Gastrocnemius medialis (tissue), 4 donors: ENCODE measurements around the gene FUT7. TPM values are rescaled to one million over a fixed set of nuclear protein-coding genes. Genes with fewer than 3 reads are reported as not detected.

ENCODE experiments used
- ATAC-seq, 2 donors: fragments of 150-250 bp; one replicate each; pipeline ENCODE4 v1.9.1; 2016
- DNase-seq, 2 donors: peaks; one replicate each; pipeline ENCODE4 v3.0.0-alpha.2; 2019
- H3K27ac ChIP-seq, 4 donors: fragments of 200-600 bp; sonication (generic); 1 replicate in 1 of 4; 2 replicates in 3 of 4; pipeline ENCODE4 v1.5.1; 2016 to 2018; ENCODE audit warnings: mild to moderate bottlenecking in 2 of 4, moderate library complexity in 1 of 4
- H3K27me3 ChIP-seq, 3 donors: fragments of 200-600 bp; sonication (generic) in 2 of 3; 1 replicate in 1 of 3; 2 replicates in 2 of 3; pipeline versions ENCODE4 v1.5.1 to v1.6.0; 2016 to 2019; ENCODE audit warnings: mild to moderate bottlenecking in 1 of 3, moderate library complexity in 1 of 3
- H3K36me3 ChIP-seq, 2 donors: fragments of 200-600 bp; sonication (generic) in 1 of 2; one replicate each; pipeline ENCODE4 v1.5.1; 2017 to 2018
- H3K4me1 ChIP-seq, 2 donors: fragments of 200-600 bp; sonication (generic) in 1 of 2; one replicate each; pipeline ENCODE4 v1.5.1; 2016 to 2017; ENCODE audit warnings: mild to moderate bottlenecking in 2 of 2
- H3K4me3 ChIP-seq, 4 donors: fragments of 200-600 bp; sonication (generic) in 3 of 4; 1 replicate in 1 of 4; 2 replicates in 3 of 4; pipeline ENCODE4 v1.5.1; 2016 to 2019; ENCODE audit warnings: mild to moderate bottlenecking in 2 of 4
- H3K9me3 ChIP-seq, 3 donors: fragments of 200-600 bp; sonication (generic) in 2 of 3; 1 replicate in 1 of 3; 2 replicates in 2 of 3; pipeline ENCODE4 v1.5.1; 2016 to 2019
- POLR2A ChIP-seq, 2 donors: fragments of 450-650 bp; IDR thresholded peaks; one replicate each; pipeline ENCODE4 v1.6.1; 2017; ENCODE audit warnings: antibody characterized with exemption in 2 of 2, mild to moderate bottlenecking in 2 of 2, moderate library complexity in 2 of 2
- in situ Hi-C, 4 donors: fragments of 200-750 bp; cut with MboI; loops; one replicate each; pipeline versions ENCODE4 v1.15.0 to v1.8.0; 2017; ENCODE audit warnings: low sequenced_read_pairs in 4 of 4
- intact Hi-C: fragments of 100-400 bp; cut with DNase I; formaldehyde crosslinking; loops from one replicate; pipeline ENCODE4 v1.15.1; 2023; ENCODE audit warnings: low total_unique reads
- total RNA-seq, 4 donors: library from RNA; depleted of rRNA; stranded (reverse); fragments of >200 nt; gene quantifications; one replicate each; pipeline versions ENCODE4 v1.1.0 to v1.2.3, GENCODE V29; 2016
- TF ChIP-seq, protein P1 (sequence below), 5 experiments: fragments of 450-650 bp in 3 of 5; fragments of 200-600 bp in 2 of 5; sonication (generic) in 2 of 5; IDR thresholded peaks in 4 of 5; conservative IDR thresholded peaks in 1 of 5; 1 replicate in 4 of 5; 2 replicates in 1 of 5; pipeline ENCODE4 v1.5.1; 2016 to 2019; ENCODE audit warnings: antibody characterized with exemption in 5 of 5, mild to moderate bottlenecking in 3 of 5, moderate library complexity in 3 of 5

FUT7 gene
- total RNA-seq, 4 donors from 2014 or later: not detected

DNA sequence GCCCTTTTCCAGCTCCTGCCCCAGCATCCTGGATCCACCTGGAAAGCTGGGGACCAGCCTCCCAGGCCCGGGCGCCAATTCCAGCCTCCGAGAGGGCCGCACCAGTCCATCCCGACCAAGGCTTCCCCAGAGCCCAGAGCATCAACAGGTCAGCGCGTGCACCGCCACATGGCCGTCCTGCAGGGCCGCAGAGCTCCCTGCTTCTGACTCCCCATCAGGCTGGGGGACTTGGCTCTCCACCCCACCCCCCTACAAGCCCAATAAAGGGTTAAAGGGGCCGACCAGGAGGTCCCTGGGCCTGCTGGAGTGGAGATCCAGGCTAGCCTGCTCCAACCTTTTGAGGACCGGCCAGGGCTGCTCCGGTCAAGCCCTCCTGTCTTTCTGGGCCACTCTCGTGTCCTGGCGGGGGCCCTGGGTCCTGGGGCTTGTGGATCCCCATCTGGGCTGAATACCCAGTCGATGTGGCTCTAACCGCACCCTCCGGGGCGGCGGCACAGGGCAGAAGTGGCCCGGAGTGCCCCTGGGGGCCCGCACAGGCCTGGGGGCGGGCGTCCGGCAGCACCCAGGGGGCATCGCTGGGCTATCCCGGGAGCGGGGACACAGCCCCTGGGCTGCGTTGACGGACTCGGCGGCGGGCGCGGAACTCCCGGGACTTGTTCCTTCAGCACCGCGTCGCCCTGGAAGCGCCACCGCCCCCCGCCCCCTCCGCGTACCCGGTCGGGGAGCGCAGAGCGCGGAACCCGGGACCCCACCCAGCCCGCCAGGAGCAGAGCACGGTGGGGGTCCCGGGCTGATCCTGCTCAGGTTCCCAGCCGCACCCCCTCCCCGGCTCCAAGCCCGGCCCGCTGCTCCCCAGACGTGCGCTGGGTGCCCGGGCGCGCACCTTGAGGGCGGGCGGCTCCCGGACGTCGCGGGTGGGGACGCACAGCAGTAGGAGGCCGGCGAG lies 21.4 kb upstream of the FUT7 start:
- Histone ChIP-seq H3K4me1 (peaks cover 12 to 16% of the 10 kb centered on the region in 2 donors), H3K9me3 (no peaks in the 10 kb centered on the region), H3K4me3 (peak overlapping the region in 2 of 4 donors; percentile 18 to 36), H3K27ac (no peak overlapping the region), H3K27me3 (peaks cover 22 to 68% (median 68%) of the 10 kb centered on the region in 3 donors), H3K36me3 (no peaks in the 10 kb centered on the region)
- ATAC-seq (no peak), DNase-seq (no peak)
- in situ Hi-C loops: no loop called here
- no peak for TF ChIP-seq POLR2A (IDR thresholded peaks at IDR 0.05)
- TF ChIP-seq, protein P1, sequence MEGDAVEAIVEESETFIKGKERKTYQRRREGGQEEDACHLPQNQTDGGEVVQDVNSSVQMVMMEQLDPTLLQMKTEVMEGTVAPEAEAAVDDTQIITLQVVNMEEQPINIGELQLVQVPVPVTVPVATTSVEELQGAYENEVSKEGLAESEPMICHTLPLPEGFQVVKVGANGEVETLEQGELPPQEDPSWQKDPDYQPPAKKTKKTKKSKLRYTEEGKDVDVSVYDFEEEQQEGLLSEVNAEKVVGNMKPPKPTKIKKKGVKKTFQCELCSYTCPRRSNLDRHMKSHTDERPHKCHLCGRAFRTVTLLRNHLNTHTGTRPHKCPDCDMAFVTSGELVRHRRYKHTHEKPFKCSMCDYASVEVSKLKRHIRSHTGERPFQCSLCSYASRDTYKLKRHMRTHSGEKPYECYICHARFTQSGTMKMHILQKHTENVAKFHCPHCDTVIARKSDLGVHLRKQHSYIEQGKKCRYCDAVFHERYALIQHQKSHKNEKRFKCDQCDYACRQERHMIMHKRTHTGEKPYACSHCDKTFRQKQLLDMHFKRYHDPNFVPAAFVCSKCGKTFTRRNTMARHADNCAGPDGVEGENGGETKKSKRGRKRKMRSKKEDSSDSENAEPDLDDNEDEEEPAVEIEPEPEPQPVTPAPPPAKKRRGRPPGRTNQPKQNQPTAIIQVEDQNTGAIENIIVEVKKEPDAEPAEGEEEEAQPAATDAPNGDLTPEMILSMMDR (IDR thresholded peaks at IDR 0.05 in 4 of 5, conservative IDR thresholded peaks at IDR 0.05 in 1 of 5): no peak
- intact Hi-C loops: no loop called here

DNA sequence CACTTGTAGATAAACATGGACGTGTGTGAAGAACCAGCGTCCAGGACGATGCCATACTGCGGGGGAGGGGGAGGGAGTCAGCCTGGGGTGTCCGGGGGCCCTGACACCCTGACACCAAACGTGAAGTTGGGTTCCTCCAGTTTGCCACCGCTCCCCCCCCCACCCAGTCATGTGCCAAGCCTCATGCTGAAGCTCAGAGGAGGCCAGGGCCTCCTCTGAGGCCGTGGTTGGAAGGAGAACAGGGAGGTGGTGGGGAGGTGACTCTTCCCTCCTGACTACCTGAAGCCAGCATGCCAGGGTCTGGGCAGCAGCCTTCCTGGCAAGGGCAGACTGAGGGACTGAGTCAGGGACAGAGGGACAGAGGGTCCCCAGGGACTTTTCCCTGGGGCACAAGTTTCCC lies 20.4 kb upstream of the FUT7 start:
- intact Hi-C loops (no loop called here), in situ Hi-C loops (no loop called here)
- TF ChIP-seq, protein P1 (IDR thresholded peaks at IDR 0.05 in 4 of 5, conservative IDR thresholded peaks at IDR 0.05 in 1 of 5): no peak
- Histone ChIP-seq H3K36me3 (no peaks in the 10 kb centered on the region), H3K27me3 (peaks cover 31 to 78% (median 77%) of the 10 kb centered on the region in 3 donors), H3K9me3 (no peaks in the 10 kb centered on the region), H3K4me1 (peaks cover 12 to 16% of the 10 kb centered on the region in 2 donors), H3K27ac (no peak overlapping the region), H3K4me3 (no peak overlapping the region)
- no peak for DNase-seq
- ATAC-seq: no peak

DNA sequence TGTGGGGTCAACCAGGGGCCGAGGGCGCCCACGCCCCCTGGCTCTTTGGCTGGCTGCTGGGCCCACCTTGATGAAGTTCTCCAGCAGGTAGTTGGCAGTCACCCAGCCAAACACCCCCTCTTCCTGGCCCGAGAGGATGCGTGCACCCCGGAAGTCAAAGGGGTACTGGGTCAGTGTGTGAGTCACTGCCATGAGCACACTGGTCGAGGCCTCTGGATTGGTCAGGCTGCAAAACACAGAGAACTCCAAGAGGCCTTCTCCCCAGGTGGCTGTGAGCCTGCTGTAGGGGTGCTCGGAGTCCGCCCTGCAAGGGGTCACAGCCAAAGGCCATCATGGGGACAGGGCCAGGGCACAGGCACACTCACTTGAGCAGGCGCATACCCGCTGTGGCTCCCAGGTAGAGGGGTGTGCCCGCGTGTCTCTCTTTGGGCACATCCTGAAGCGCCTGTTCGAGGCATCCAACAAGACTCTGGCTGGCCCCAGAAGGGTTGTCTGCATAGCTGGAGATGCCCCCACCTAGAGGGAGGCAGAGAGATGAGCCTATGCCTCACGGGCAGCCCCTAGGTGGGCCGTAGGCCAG lies 19.3 kb upstream of the FUT7 start:
- intact Hi-C loops: no loop called here
- in situ Hi-C loops: no loop called here
- no peaks in the 10 kb centered on the region for H3K9me3 ChIP-seq
- peaks cover 37 to 82% (median 78%) of the 10 kb centered on the region in 3 donors for H3K27me3 ChIP-seq
- DNase-seq: no peak
- no peak for ATAC-seq
- H3K4me1 ChIP-seq: peaks cover 12 to 21% of the 10 kb centered on the region in 2 donors
- no peak for TF ChIP-seq POLR2A (IDR thresholded peaks at IDR 0.05)
- TF ChIP-seq, protein P1 (IDR thresholded peaks at IDR 0.05 in 4 of 5, conservative IDR thresholded peaks at IDR 0.05 in 1 of 5): no peak
- no peaks in the 10 kb centered on the region for H3K36me3 ChIP-seq
- H3K4me3 ChIP-seq: no peak overlapping the region
- no peak overlapping the region for H3K27ac ChIP-seq

DNA sequence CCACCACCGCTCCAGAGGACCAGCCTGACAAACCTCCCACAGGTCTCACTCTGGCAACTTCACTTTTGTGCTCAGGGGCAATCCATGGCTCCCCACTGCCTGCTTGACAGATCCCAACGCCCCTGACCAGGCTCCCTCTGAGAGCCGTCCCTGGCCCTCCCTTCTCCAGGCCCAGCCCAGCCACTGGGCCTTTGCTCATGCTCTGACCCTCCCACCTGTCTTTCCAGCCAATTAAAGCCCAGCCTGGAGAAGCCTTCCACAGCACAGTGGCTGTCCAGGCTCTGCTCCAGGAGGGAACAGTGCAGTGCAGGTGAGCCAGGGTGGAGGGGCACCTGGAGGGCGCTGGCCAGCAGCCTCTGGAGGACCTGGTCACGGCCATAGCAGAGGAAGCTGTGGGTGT lies 18.7 kb upstream of the FUT7 start:
- TF ChIP-seq, protein P1 (IDR thresholded peaks at IDR 0.05 in 4 of 5, conservative IDR thresholded peaks at IDR 0.05 in 1 of 5): no peak
- no peak for TF ChIP-seq POLR2A (IDR thresholded peaks at IDR 0.05)
- intact Hi-C loops (no loop called here), in situ Hi-C loops (no loop called here)
- no peak for DNase-seq
- Histone ChIP-seq H3K4me3 (no peak overlapping the region), H3K36me3 (no peaks in the 10 kb centered on the region), H3K4me1 (peaks cover 12 to 24% of the 10 kb centered on the region in 2 donors), H3K27me3 (peaks cover 35 to 75% (median 71%) of the 10 kb centered on the region in 3 donors), H3K9me3 (no peaks in the 10 kb centered on the region), H3K27ac (no peak overlapping the region)
- no peak for ATAC-seq
